Ishikawa (cell line): ENCODE measurements around the gene CYP2D6.

Experiments used
- CEBPB ChIP-seq: IDR thresholded peaks from 2 replicates; pipeline ENCODE4 v1.6.1; 2012
- EGR1 ChIP-seq: IDR thresholded peaks from 2 replicates; pipeline ENCODE4 v1.6.1; 2012
- EP300 ChIP-seq: IDR thresholded peaks from 2 replicates; pipeline ENCODE4 v1.6.1; 2012; ENCODE audit warnings: borderline replicate concordance
- FOXM1 ChIP-seq: IDR thresholded peaks from 2 replicates; pipeline ENCODE4 v1.6.1; 2012; ENCODE audit warnings: low read depth, borderline replicate concordance
- MAX ChIP-seq: IDR thresholded peaks from 2 replicates; pipeline ENCODE4 v1.6.1; 2012
- RAD21 ChIP-seq: IDR thresholded peaks from 2 replicates; pipeline ENCODE4 v1.6.1; 2012; ENCODE audit warnings: low read depth
- TAF1 ChIP-seq: IDR thresholded peaks from 2 replicates; pipeline ENCODE4 v1.6.1; 2012; ENCODE audit warnings: low read depth, mild to moderate bottlenecking
- TCF12 ChIP-seq: IDR thresholded peaks from 2 replicates; pipeline ENCODE4 v1.6.1; 2012; ENCODE audit warnings: low read depth
- TEAD4 ChIP-seq: IDR thresholded peaks from 2 replicates; pipeline ENCODE4 v1.6.1; 2012
- USF1 ChIP-seq: IDR thresholded peaks from 2 replicates; pipeline ENCODE4 v1.6.1; 2012
- YY1 ChIP-seq: IDR thresholded peaks from 2 replicates; pipeline ENCODE4 v1.6.1; 2012; ENCODE audit warnings: low read depth
- ZBTB7A ChIP-seq: IDR thresholded peaks from 2 replicates; pipeline ENCODE4 v1.6.1; 2012; ENCODE audit warnings: low read depth

- TF ChIP-seq CEBPB (no peak), TCF12 (no peak), MAX (no peak), TAF1 (no peak), FOXM1 (no peak), EP300 (no peak), USF1 (no peak), TEAD4 (no peak), YY1 (no peak), EGR1 (no peak), RAD21 (no peak), ZBTB7A (no peak)
Observed at GRCh38 chr22:42156598-42156997, 26.0 kb upstream of the CYP2D6 start.
